ENCODE results near the gene NUP50.
A peak's percentile ranks its signal among the peaks of the same experiment; 100 is the strongest.

NUP50 gene

DNA sequence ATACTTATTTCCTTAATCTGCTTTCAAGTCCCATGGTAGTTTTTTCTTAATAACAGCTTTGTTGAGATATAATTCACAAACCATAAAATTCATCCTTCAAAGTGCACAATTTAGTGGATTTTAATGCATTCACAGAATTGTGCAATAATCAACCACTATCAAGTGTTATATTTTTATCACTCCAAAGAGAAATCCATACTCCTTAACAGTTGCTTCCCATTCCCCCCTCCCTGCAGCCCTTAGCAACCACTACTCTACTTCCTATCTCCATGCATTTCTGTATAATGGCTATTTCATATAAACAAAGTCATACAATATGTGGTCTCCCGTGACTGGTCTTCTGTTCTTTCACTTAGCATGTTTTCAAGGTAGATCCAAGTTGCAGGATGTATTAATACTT lies 18.8 kb upstream of the NUP50 start:
- DNase-seq: no peak
- Mint-ChIP-seq H3K27me3 (no peaks in the 10 kb centered on the region), H3K9me3 (no peaks in the 10 kb centered on the region), H3K4me3 (no peak overlapping the region), H3K4me1 (ENCODE audit: low read depth in 2 of 2) (no peaks in the 10 kb centered on the region), H3K27ac (no peak overlapping the region), H3K36me3 (ENCODE audit: insufficient read depth) (no peaks in the 10 kb centered on the region)
- ATAC-seq (replicated peaks): no peak

DNA sequence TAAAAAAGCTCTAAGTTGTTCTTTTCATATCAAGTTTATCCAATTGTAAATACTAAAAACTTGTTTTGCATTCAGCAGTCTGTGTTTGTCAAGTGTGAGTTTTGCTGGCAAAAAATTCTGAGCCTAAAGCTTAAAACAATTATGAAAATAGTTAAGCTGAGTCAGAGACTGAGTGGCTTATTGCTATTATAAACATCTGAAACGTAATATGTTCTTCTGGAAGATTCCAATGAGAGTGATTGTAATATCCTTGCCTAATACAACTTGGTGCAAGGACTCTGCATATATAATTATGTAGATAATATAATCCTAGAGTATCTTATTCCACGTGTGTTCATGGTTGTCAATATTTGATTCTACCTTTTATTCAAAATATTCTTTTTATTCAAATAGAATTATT lies 14.1 kb upstream of the NUP50 start:
- no peaks in the 10 kb centered on the region for H3K27me3 Mint-ChIP-seq
- no peak overlapping the region for H3K27ac Mint-ChIP-seq
- ATAC-seq (replicated peaks) (no peak), DNase-seq (no peak)
- H3K4me1 Mint-ChIP-seq (ENCODE audit: low read depth in 2 of 2): peaks cover 2 to 3% of the 10 kb centered on the region in 2 donors
- H3K9me3 Mint-ChIP-seq: no peaks in the 10 kb centered on the region
- no peak overlapping the region for H3K4me3 Mint-ChIP-seq
- peaks cover 4% of the 10 kb centered on the region for H3K36me3 Mint-ChIP-seq (ENCODE audit: insufficient read depth)

DNA sequence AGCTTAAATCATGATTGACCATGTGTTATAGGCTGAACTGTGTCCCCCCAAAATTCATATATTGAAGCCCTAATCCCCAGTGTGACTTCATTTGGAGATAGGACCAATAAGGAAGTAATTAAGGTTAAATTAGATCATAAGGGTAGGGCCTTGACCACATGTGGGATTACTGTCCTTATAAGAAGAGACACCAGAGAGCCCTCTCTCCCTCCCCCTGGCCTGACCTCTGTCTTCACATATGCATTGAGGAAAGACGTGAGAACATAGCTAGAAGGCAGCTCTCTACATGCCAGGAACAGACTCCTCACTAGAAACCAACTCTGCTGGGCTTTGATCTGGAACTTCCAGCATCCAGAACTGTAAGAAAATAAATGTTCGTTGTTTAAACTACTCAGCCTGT lies 13.6 kb upstream of the NUP50 start:
- Mint-ChIP-seq H3K36me3 (ENCODE audit: insufficient read depth) (peaks cover 4% of the 10 kb centered on the region), H3K4me3 (no peak overlapping the region), H3K4me1 (ENCODE audit: low read depth in 2 of 2) (peaks cover 2 to 3% of the 10 kb centered on the region in 2 donors), H3K27ac (peak overlapping the region in 1 of 2 donors; percentile 80), H3K27me3 (no peaks in the 10 kb centered on the region), H3K9me3 (no peaks in the 10 kb centered on the region)
- DNase-seq (no peak), ATAC-seq (replicated peaks) (no peak)

DNA sequence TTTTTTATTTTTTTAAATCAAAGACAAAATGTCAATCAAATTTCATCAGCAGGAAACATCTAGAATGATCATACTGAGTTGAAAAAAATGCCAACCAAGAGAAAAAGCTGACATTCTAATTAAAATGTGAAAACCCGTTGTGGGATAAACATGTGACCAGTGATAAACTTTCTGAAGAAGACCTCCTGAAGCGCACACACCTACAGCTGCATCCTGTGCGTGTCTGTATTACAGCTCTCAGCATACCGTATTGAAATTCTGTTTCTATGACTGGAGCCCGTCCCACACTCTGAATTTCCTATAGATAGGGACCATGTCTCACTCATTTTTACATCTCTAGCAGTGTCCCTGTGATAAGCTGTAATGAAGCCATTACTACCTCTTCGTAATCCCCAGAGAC lies 12.2 kb upstream of the NUP50 start:
- no peak for DNase-seq
- Mint-ChIP-seq H3K36me3 (ENCODE audit: insufficient read depth) (peaks cover 4% of the 10 kb centered on the region), H3K27me3 (no peaks in the 10 kb centered on the region), H3K4me1 (ENCODE audit: low read depth in 2 of 2) (peaks cover 2 to 3% of the 10 kb centered on the region in 2 donors), H3K27ac (peak overlapping the region in 1 of 2 donors; percentile 14), H3K4me3 (no peak overlapping the region), H3K9me3 (no peaks in the 10 kb centered on the region)
- ATAC-seq (replicated peaks): no peak

DNA sequence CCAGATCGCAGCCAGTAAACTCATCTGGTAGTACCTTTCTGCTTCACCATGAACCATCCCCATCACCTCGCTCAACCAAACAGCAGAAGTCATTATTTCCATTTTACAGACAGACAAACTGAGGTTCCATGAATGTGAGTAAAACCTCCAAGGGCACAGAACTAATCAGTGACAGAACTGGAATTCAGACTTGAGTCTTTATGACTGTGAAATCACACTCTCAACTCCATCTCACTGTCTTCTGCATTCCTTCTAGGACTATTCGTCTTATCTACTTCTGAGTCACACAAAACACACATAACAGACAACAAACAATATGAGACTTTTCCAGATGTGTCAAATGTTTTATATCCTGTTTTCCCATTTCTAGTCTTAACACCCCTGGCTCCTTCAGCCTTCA lies 9.3 kb upstream of the NUP50 start:
- no peak for DNase-seq
- no peak for ATAC-seq (replicated peaks)
- Mint-ChIP-seq H3K27ac (peak overlapping the region in 1 of 2 donors; percentile 5), H3K4me1 (ENCODE audit: low read depth in 2 of 2) (peaks cover 4 to 16% of the 10 kb centered on the region in 2 donors), H3K4me3 (no peak overlapping the region), H3K36me3 (ENCODE audit: insufficient read depth) (peaks cover 4% of the 10 kb centered on the region), H3K9me3 (no peaks in the 10 kb centered on the region), H3K27me3 (no peaks in the 10 kb centered on the region)

DNA sequence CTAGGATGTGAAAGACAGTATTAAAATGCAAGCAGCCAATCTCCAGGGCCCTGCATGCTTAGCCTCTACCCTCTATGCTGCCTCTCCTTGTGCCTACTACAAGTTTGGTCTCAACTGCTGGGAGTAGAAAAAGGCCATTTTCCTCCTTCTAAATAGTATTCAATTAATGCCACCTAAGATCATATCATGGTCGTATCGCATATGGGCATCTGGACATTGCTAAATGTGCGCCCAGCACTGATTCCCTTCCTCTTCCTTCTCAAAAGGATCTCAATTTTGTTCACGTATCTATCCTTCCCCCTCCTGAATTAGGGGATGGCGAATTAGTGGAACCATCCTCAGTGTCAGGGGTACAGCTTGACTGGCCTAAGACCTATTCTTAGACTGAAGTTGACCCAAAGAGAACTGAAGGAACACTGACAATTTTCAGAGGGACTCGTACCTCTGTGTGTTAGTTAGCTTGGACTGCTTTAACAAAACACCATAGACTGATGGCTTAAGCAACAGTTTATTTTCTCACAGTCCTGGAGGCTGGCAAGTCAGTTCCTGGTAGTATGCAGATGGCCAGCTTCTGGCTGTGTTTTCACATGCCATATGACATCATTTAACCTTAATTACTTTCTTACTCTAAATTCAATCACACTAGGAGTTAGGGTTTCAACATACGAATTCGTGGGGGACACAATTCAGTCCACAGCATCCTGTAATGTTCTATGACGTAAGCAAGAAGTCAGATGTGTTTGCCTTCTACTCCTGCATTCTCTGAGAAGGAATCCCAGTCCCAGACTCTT lies 8.5 kb upstream of the NUP50 start:
- H3K9me3 Mint-ChIP-seq: no peaks in the 10 kb centered on the region
- DNase-seq: no peak
- H3K4me1 Mint-ChIP-seq (ENCODE audit: low read depth in 2 of 2): peaks cover 8 to 19% of the 10 kb centered on the region in 2 donors
- no peaks in the 10 kb centered on the region for H3K27me3 Mint-ChIP-seq
- no peak overlapping the region for H3K4me3 Mint-ChIP-seq
- no peak for ATAC-seq (replicated peaks)
- H3K36me3 Mint-ChIP-seq (ENCODE audit: insufficient read depth): peaks cover 4% of the 10 kb centered on the region
- H3K27ac Mint-ChIP-seq: peak overlapping the region in 1 of 2 donors; percentile 15

DNA sequence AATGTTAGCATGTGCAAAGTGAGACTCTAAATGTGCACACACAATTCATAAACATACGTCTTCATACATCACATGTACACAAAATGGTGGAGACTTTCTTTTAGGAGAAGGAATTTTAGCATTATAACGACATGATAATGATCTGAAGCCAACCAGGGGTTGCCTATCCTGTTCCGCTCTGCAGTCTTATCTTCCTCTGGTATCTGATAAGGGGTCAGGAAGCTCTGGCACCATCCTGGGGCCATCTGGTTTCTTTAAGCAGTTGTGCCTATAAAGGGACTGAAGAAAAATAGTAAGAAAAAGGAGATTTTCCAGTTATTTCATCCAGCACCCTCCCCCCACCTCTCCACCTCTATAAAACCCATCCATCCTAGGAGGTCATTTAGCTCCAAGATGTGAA lies 5.8 kb upstream of the NUP50 start:
- Mint-ChIP-seq H3K27me3 (no peaks in the 10 kb centered on the region), H3K36me3 (ENCODE audit: insufficient read depth) (peaks cover 7% of the 10 kb centered on the region), H3K4me1 (ENCODE audit: low read depth in 2 of 2) (peaks cover 22 to 31% of the 10 kb centered on the region in 2 donors), H3K4me3 (no peak overlapping the region), H3K27ac (no peak overlapping the region), H3K9me3 (no peaks in the 10 kb centered on the region)
- no peak for DNase-seq
- ATAC-seq (replicated peaks): no peak

DNA sequence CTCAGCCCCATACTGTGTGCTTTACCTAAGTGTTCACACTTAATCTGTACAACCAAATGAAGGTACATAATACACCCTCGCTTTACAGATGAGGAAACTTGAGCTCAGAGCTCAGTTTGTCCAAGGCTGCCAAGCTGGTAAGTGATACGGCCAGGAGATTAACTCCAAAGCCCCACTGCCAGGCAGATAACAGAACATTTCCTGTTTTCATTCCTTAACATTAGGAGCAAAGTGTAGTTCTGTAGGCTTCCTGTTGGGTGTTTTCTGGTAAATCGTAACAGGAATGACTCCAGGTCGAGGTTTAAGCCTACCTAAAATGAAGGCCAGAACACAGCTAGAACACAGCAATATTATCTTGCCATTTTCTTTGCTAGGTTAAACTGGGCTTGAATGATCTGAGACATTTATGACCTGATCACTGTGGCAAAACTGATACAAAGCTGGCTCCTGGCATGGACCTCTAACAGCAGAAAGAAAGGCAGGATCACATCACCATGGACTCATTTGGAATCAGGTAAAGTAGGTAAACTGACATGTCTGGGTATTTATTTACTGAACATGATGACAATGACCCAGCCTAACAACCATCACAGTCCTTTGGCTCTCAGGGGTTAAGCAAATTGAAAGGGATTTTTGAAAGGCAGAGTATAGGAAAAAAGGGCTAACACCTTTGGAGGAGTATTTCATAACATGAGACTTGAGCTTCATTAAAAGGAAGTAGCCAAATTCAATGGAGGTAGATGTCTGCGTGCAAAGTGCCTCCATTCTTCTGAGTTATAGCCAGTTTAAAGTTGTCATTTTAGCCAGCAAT lies 3.9 kb upstream of the NUP50 start:
- ATAC-seq (replicated peaks) (no peak), DNase-seq (no peak)
- Mint-ChIP-seq H3K36me3 (ENCODE audit: insufficient read depth) (peaks cover 15% of the 10 kb centered on the region), H3K27ac (no peak overlapping the region), H3K4me1 (ENCODE audit: low read depth in 2 of 2) (peaks cover 28 to 30% of the 10 kb centered on the region in 2 donors), H3K4me3 (no peak overlapping the region), H3K27me3 (no peaks in the 10 kb centered on the region), H3K9me3 (no peaks in the 10 kb centered on the region)

DNA sequence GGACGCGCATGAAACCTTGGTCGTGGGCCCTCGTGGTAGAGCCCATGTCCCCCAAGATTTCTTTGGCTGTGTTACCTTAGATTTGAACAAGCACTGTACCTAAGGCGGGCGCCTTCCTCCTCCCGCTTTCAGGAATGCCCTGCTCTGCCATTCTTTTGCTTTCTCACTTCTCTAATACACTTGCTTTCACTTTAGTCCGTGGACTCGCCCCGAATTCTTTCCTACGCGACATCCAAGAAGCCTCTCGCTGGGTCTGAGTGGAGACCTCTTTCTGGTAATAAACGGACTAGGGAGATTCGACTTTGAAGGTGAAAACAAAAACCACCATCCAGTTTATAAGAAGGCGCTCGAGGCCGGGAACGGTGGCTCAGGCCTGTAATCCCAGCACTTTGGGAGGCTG lies 1.2 kb upstream of the NUP50 start:
- Mint-ChIP-seq H3K9me3 (no peaks in the 10 kb centered on the region), H3K4me1 (ENCODE audit: low read depth in 2 of 2) (peaks cover 38 to 42% of the 10 kb centered on the region in 2 donors)
- ATAC-seq (replicated peaks): no peak

DNA sequence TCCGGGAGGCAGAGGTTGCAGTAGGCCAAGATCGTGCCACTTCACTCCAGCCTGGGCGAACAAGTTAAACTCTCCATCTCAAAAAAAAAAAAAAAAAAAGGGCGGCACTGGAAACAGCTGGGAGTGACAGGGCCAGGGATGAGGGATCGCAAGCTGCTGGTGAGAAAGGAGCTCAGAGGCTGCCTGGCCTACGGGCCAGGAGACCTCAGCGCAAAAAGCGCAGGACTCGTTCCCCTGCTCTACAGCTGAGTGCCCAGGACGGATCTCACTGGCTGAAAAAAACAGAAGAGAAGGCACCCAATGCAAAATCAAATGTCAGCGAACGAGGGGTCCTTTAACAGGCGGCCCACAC lies 650 bp upstream of the NUP50 start:
- H3K4me1 Mint-ChIP-seq (ENCODE audit: low read depth in 2 of 2): peaks cover 38 to 41% of the 10 kb centered on the region in 2 donors
- H3K27ac Mint-ChIP-seq: peak overlapping the region; percentile 91 to 92
- DNase-seq (no peak), ATAC-seq (replicated peaks) (peak; percentile 33)
- H3K27me3 Mint-ChIP-seq: no peaks in the 10 kb centered on the region
- H3K9me3 Mint-ChIP-seq: no peaks in the 10 kb centered on the region
- H3K4me3 Mint-ChIP-seq: peak overlapping the region; percentile 89 to 98
- H3K36me3 Mint-ChIP-seq (ENCODE audit: insufficient read depth): peaks cover 22% of the 10 kb centered on the region

More for the DNA sequence above, 1.2 kb upstream of the NUP50 start:
- Mint-ChIP-seq H3K4me3 (peak overlapping the region; percentile 89 to 98), H3K27me3 (no peaks in the 10 kb centered on the region), H3K36me3 (ENCODE audit: insufficient read depth) (peaks cover 22% of the 10 kb centered on the region), H3K27ac (peak overlapping the region; percentile 91 to 92)
- DNase-seq: no peak

DNA sequence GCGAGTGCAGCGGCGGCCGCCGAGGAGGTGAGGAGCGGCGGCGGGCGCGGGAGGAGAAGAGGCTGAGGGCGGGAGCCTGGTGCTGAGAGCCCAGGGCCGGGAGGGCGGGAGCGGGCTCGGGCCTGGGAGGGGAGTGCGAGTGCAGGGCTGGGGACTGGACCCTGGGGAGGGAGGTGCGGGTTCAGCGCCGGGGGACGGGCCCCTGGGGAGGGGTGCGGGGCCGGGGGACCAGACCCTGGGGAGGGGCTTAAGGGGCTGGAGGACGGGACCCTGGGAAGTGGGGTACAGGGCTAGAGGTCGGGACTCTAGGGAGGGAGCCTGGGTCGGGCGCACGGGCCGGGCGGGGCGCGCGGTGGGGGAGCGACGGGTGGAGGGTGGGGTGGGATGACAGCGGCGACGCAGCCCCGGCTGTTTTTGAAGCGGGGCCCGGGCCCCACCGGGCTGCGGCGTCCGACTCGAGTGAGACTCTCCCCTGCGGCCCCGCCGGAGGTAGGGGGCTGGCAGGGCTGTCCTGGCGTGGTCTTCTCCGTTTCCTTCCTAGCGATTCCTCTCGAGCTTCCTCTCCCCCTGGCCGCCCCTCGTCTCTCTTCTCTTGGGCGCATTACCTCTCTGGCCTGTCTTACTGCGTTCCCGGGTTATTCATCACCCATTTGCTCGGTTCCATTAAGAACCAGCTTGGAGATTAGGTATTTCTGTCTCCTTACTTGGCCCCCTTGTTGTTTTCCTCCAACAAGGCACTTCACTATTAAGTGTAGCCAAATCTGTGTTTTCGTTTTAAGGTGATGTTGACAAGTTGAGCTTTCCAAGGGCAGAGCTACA lies 754 bp downstream of the NUP50 start:
- Mint-ChIP-seq H3K4me3 (peak overlapping the region; percentile 89 to 98), H3K27ac (peak overlapping the region; percentile 92 to 94), H3K9me3 (no peaks in the 10 kb centered on the region), H3K4me1 (ENCODE audit: low read depth in 2 of 2) (peaks cover 29 to 41% of the 10 kb centered on the region in 2 donors), H3K27me3 (no peaks in the 10 kb centered on the region), H3K36me3 (ENCODE audit: insufficient read depth) (peaks cover 36% of the 10 kb centered on the region)
- DNase-seq (peak in 2 of 3 experiments; percentile 18 to 32), ATAC-seq (replicated peaks) (peak; percentile 25)

DNA sequence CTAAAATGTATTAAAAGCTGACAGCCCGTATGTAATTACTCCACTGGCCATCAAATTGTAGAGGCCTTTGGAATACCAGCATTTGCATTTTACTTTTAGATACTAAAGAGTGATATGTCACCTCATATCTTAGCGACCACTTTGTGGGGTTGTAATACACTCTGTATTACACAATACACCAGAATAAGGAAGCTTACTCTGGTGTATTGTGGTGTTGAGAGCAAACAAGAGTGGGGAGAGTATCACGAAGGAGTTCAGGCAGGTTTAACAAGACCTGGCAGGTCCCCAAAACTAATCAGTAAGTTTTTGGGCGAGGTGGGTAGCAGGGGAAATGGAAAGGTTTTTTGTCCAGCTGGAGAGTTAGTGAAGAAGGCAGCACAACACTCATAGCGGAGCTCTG lies 3.2 kb downstream of the NUP50 start:
- Mint-ChIP-seq H3K36me3 (ENCODE audit: insufficient read depth) (peaks cover 58% of the 10 kb centered on the region), H3K27ac (no peak overlapping the region), H3K27me3 (no peaks in the 10 kb centered on the region), H3K9me3 (no peaks in the 10 kb centered on the region), H3K4me1 (ENCODE audit: low read depth in 2 of 2) (peaks cover 38 to 45% of the 10 kb centered on the region in 2 donors), H3K4me3 (no peak overlapping the region)
- no peak for DNase-seq
- ATAC-seq (replicated peaks): no peak

Data from effector memory CD8-positive, alpha-beta T cell (primary cell).